Stimulated activated CD8-positive, alpha-beta memory T cell treated with anti-CD3 and anti-CD28 coated beads, Interleukin-12 subunit alpha, Interleukin-12 subunit beta, amount 100 ng/mL, for 1 hour (primary cell): ENCODE results near the gene PCCA.
A peak's percentile ranks its signal among the peaks of the same experiment; 100 is the strongest.
"Not testable (repeated sequence)": the region's sequence is repeated elsewhere in the genome, so short reads cannot be mapped to it uniquely, and the experiment has no call there.

Source experiments
- DNase-seq: peaks from one replicate; pipeline ENCODE4 v3.0.0-alpha.2; 2020; ENCODE audit warnings: low read depth

Gene PCCA

GRCh38 chr13:100544866-100545683 lies 456.2 kb downstream of the PCCA start:
- no peak for DNase-seq

DNA sequence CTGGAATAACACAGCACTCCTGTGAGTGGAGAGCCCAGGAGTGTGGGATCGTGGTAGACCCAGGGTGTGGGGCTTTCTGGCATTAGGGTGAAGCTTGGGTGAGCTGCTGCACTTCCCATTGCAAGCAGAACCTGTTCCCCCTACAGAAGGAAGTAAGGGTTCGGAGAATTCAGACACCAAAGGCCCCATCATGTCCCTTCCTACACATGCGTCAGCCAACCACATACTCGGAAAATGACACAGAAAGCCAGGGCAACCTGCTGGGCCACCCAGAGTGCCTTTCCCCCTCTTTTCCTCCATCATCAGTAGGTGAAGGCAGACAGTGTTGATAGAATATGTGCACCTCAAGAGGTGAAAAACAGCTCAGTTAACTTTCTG lies 456.8 kb downstream of the PCCA start:
- no peak for DNase-seq

GRCh38 chr13:100546713-100547405 lies 458.0 kb downstream of the PCCA start:
- DNase-seq = no peak

GRCh38 chr13:100547791-100548201 lies 458.9 kb downstream of the PCCA start:
- DNase-seq = no peak

DNA sequence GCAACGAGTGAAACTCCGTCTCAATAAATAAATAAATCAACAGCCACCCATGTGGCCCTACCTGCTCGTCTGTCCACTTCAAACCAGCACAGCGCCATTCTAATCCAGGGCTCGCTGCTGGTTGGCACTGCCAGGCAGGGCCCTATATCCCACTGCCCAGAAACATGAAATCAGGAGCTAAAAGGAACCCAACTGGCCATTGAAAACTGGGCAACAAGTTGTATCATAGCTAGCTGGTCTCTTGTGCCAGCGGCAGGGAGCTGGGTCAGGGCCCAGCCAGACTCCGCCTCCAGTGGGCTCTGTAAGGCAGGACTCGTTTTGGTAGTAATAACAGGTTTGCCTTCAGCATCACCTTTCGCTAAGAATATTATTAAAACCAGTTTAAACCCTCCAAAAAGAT lies 460.4 kb downstream of the PCCA start:
- no peak for DNase-seq

DNA sequence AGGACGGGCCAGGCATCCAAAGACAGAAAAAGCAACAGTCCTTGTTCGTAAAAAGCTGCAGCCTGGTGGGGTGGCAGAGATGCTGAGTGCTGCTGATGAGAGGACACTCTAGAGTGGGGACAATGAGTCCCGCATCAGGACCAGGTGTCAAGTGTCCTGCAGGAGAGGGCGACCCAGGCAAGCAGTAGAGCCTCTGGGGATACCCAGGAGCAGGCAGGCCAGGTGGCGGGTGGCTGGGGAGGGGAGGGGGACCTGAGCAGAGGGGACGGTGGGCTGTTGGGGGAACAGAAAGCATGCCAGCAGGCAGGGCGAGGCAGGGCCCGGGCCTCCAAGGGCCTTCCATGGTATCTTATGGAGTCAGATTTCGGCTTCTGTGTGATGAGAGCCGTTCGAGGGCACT lies 463.9 kb downstream of the PCCA start:
- DNase-seq = no peak

DNA sequence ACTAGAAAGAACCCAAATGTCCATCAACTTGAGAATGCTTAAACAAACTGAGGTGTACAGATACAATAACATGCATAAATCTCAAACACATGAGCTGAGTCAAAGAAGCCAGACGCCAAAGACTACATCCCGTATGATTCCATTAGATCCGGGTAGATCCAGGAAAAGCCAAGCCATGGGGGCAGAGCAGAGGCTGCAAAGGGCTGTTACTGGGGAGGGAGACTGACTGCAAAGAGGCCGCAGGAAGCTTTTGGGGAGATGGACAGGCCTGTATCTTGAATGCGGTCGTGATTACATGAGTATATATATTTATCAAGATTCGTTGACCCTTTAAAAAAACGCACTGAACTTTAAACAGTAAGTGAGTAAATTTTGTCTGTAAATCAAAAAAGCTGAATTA lies 471.0 kb downstream of the PCCA start:
- no peak for DNase-seq

GRCh38 chr13:100560498-100561157 lies 471.7 kb downstream of the PCCA start:
- DNase-seq = no peak

DNA sequence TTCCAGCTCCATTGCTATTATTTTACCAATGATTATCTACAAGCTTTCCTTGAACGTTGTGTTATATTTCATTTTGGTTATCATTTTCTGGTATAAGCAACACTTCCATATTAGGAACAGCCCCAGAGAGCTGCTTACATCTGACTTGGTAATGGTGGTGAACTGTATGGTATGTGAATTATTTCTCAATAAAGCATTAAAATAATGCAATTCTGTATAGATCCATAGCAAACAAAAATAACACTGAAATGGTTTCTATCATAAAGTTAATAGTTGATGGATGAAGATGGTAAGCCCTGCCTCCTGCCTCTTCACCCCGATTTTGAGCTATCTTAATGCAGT lies 472.2 kb downstream of the PCCA start:
- no peak for DNase-seq

DNA sequence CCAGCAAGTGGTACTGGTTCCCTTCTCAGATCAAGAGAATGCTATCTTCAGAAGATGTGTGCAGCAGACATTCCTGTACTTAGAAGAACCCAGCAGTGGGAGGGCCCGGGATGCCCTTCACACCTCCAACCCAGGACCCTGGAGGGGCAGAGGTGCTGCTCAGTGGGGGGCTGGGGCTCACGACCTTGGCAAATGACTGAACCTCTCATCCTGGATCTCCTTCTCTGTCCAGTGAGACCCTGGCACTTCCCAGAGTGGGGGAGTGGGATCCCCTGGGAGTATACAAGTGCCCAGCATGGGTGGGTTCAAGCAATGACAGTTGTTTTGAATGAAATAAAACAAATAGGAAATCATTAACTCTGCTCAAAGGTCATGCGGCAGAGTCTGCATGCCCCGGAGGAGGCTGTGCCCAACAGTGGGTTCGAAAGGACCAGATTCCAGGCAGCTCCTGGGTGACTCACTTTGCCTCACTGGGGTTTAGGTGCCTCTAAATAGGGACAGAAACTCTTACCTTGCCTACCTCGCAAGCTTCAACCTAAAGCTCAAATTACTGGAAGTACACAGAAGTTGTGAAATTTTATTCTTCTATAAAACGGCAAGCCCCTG lies 472.8 kb downstream of the PCCA start:
- DNase-seq = no peak

GRCh38 chr13:100563779-100564178 lies 474.9 kb downstream of the PCCA start:
- DNase-seq = no peak

- no peak for DNase-seq
These were observed 475.7 kb downstream of the PCCA start for GRCh38 chr13:100564444-100565223.

GRCh38 chr13:100565286-100565685 lies 476.4 kb downstream of the PCCA start:
- no peak for DNase-seq

DNA sequence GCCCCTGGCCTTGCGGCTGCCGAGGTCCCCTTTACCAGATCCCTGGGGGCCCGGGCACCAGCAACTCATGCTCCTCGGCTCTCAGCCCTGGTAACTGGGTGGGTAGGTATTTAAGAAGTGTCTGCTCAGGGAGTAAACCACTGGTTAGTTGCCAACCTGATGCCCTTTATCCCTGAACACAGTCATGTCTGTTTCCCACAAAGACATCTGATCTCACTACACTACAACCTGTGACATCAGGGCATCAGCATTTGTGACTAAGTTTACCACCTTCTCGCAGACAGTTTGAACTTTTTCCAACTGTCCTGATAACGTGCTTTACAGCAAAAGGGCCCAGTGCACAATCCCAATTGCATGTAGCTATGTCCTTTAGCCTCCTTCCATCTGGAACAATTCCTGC lies 477.6 kb downstream of the PCCA start:
- no peak for DNase-seq

DNA sequence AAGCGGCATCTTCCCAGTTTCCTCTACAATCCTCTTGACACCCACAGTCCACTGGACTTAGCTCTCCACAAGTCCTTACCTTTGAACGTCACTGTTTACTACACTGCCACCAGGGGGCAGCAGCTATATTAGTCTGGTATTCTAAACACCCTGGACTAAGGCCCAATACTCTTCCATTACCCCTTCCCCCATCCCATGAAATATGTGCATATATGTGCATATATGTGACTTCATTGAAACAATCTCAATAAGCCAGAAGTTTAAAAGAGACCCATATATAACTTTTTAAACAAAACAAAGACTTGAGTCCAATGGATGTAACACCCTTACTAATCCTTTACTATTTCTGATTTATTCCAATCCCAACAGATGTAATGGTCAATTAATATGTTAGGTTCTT lies 484.2 kb downstream of the PCCA start:
- peak; percentile 67 for DNase-seq

- DNase-seq = not testable (repeated sequence)
These were observed 488.3 kb downstream of the PCCA start for GRCh38 chr13:100577239-100577638.
